Heart left ventricle (tissue), 16 donors: ENCODE measurements around the gene RADX. TPM values are rescaled to one million over a fixed set of nuclear protein-coding genes. Genes with fewer than 3 reads are reported as not detected.
A peak's percentile ranks its signal among the peaks of the same experiment; 100 is the strongest.

ENCODE experiments used
- ATAC-seq, 4 donors: fragments of 200-7000 bp; cut with Tn5 transposase; one replicate each; pipeline ENCODE4 v1.9.1; 2020 to 2022; ENCODE audit warnings: moderate library complexity in 4 of 4, mild to moderate bottlenecking in 3 of 4, moderate number of reproducible peaks in 1 of 4
- DNase-seq, 5 donors: peaks; one replicate each; pipeline ENCODE4 v3.0.0-alpha.2; 2020
- H3K27ac ChIP-seq, 12 donors: fragments of 200-600 bp; sonication (generic) in 4 of 12; one replicate each; pipeline versions ENCODE4 v1.5.0 to v1.8.0; 2016 to 2022; ENCODE audit warnings: mild to moderate bottlenecking in 2 of 12
- H3K27me3 ChIP-seq, 9 donors: fragments of 200-600 bp; sonication (generic) in 2 of 9; one replicate each; pipeline versions ENCODE4 v1.5.1 to v1.8.0; 2016 to 2022; ENCODE audit warnings: mild to moderate bottlenecking in 3 of 9
- H3K36me3 ChIP-seq, 9 donors: fragments of 200-600 bp; sonication (generic) in 2 of 9; one replicate each; pipeline versions ENCODE4 v1.5.0 to v1.8.0; 2018 to 2022; ENCODE audit warnings: mild to moderate bottlenecking in 2 of 9
- H3K4me1 ChIP-seq, 12 donors: fragments of 200-600 bp; sonication (generic) in 4 of 12; one replicate each; pipeline versions ENCODE4 v1.5.0 to v1.8.0; 2016 to 2022; ENCODE audit warnings: mild to moderate bottlenecking in 3 of 12
- H3K4me3 ChIP-seq, 12 donors: fragments of 200-600 bp; sonication (generic) in 4 of 12; one replicate each; pipeline versions ENCODE4 v1.5.0 to v1.8.0; 2017 to 2022; ENCODE audit warnings: mild to moderate bottlenecking in 9 of 12, moderate library complexity in 4 of 12
- H3K9me3 ChIP-seq, 12 donors: fragments of 200-600 bp; sonication (generic) in 4 of 12; one replicate each; pipeline versions ENCODE4 v1.5.0 to v1.8.0; 2016 to 2022; ENCODE audit warnings: mild to moderate bottlenecking in 1 of 12
- CTCF ChIP-seq, 12 donors: fragments of 200-600 bp; sonication (generic) in 4 of 12; IDR thresholded peaks; one replicate each; pipeline versions ENCODE4 v1.5.0 to v1.8.0; 2018 to 2022; ENCODE audit warnings: antibody characterized with exemption in 12 of 12, mild to moderate bottlenecking in 5 of 12
- POLR2A ChIP-seq, 2 donors: fragments of 450-650 bp; IDR thresholded peaks; one replicate each; pipeline ENCODE4 v1.6.1; 2017; ENCODE audit warnings: antibody characterized with exemption in 2 of 2, mild to moderate bottlenecking in 2 of 2, moderate library complexity in 2 of 2
- WGBS, 4 donors: extraction: QIAGEN DNeasy Blood & Tissue Kit in 2 of 4; methylation state at CpG; one replicate each; pipeline versions ENCODE4 v1.1.5 to v1.1.7; 2013 to 2018; 5-methylcytosine and 5-hydroxymethylcytosine counted together
- intact Hi-C, 10 donors: fragments of 100-400 bp; cut with DNase I; formaldehyde crosslinking; loops; one replicate each; pipeline versions ENCODE4 v1.11.1 to v1.14.2; 2022
- polyA plus RNA-seq, 2 donors: library from polyadenylated mRNA; stranded (reverse); fragments of 200-250 nt; gene quantifications; one replicate each; pipeline ENCODE4 v1.2.3, GENCODE V29; 2013
- total RNA-seq, 9 donors: library from RNA; depleted of rRNA in 2 of 9; stranded (reverse); fragments of >200 nt in 2 of 9; fragmentation: NEBNext Ultra II Directional in 3 of 9; extraction: Animal tissue kit (Norgen Biotek cat#: 25700) in 3 of 9; gene quantifications; one replicate each; pipeline versions ENCODE4 v1.1.0 to v1.2.4, GENCODE V29; 2016 to 2023
- donor health status: ischemic (EF 13 %, LVEDD 7.1; RV severe dilation, severe dysfunction).
- donor health status: healthy with polysubstance abuse.
- donor health status: DM: no; HTN: yes; CAD: no.
- donor health status: DM: no; HTN: no; CAD: no.
- donor health status: ischemic (EF 25% LVEDD 6.9; RV normal size, moderate dysfunction).
- donor health status: ischemic (EF 25% LVEDD 5.7; RV mildly dilated, moderate dysfunction).
- donor health status: healthy.
- donor health status: DM: yes; HTN: yes; CAD: no.
- donor health status: ischemic (EF 35%, LVEDD 5.7; RV mildly dilated, moderate dysfunction).
- donor health status: nonischemic (EF 11% LVEDD 7.7; RV severe dilation, severe dysfunction).
- donor health status: DM: yes; HTN: yes; CAD: no.
- donor health status: PGD.
- donor health status: ischemic (EF 29% LVEDD 5.4; RV normal size, mild dysfunction).
- donor health status: nonischemic (EF 23%, LVEDD 6.1; RV moderate dilation, normal function).

The RADX gene
- total and polyA plus RNA-seq, 11 donors = 0.38 to 2.5 (median 1.1) TPM

GRCh38 chrX:106613277-106613676, 1.5 kb downstream of the RADX start:
- no peak overlapping the region for H3K27ac ChIP-seq
- DNase-seq (no peak), ATAC-seq (no peak)
- H3K4me1 ChIP-seq = no peaks in the 10 kb centered on the region
- 39 to 50% (median 44%) methylated on average over 4 of the region's 4 CpGs for WGBS, 4 donors
- H3K36me3 ChIP-seq = no peaks in the 10 kb centered on the region
- no peaks in the 10 kb centered on the region for H3K9me3 ChIP-seq
- H3K4me3 ChIP-seq = peak overlapping the region in 3 of 12 donors; percentile 55 to 59 (median 58)
- H3K27me3 ChIP-seq = peaks cover 0 to 21% (median 0%) of the 10 kb centered on the region in 9 donors
- no peak for TF ChIP-seq CTCF (IDR thresholded peaks at IDR 0.05)
- TF ChIP-seq POLR2A (IDR thresholded peaks at IDR 0.05) = no peak
- intact Hi-C loops = no loop called here

- intact Hi-C loops = no loop called here
- WGBS, 4 donors = 64 to 72% (median 68%) methylated on average over 7 of the region's 7 CpGs
These were observed 3.3 kb downstream of the RADX start for GRCh38 chrX:106615041-106615440.

GRCh38 chrX:106619797-106620196, 8.0 kb downstream of the RADX start:
- Histone ChIP-seq H3K36me3 (no peaks in the 10 kb centered on the region), H3K27me3 (peaks cover 0 to 17% (median 0%) of the 10 kb centered on the region in 9 donors), H3K27ac (no peak overlapping the region), H3K4me3 (no peak overlapping the region), H3K4me1 (no peaks in the 10 kb centered on the region), H3K9me3 (no peaks in the 10 kb centered on the region)
- WGBS, 4 donors = 29 to 46% (median 40%) methylated on average over 3 of the region's 3 CpGs
- no peak for DNase-seq
- TF ChIP-seq POLR2A (IDR thresholded peaks at IDR 0.05) = no peak
- TF ChIP-seq CTCF (IDR thresholded peaks at IDR 0.05) = peak in 6 of 12 donors; percentile 5 to 31 (median 14)
- intact Hi-C loops = loop anchor here in 1 of 10 donors (10.0 kb wide), 1 partner anchor 115 kb away; no protein-coding TSS in a partner anchor
- no peak for ATAC-seq

More at GRCh38 chrX:106615041-106615440, 3.3 kb downstream of the RADX start:
- Histone ChIP-seq H3K27me3 (peaks cover 0 to 28% (median 0%) of the 10 kb centered on the region in 9 donors), H3K4me1 (no peaks in the 10 kb centered on the region), H3K36me3 (no peaks in the 10 kb centered on the region), H3K9me3 (no peaks in the 10 kb centered on the region), H3K27ac (no peak overlapping the region), H3K4me3 (no peak overlapping the region)
- TF ChIP-seq POLR2A (IDR thresholded peaks at IDR 0.05) = no peak
- TF ChIP-seq CTCF (IDR thresholded peaks at IDR 0.05) = no peak
- no peak for DNase-seq
- no peak for ATAC-seq

GRCh38 chrX:106621836-106622235, 10.1 kb downstream of the RADX start:
- no peaks in the 10 kb centered on the region for H3K4me1 ChIP-seq
- no peaks in the 10 kb centered on the region for H3K9me3 ChIP-seq
- WGBS, 4 donors = 70 to 89% (median 83%) methylated on average over 2 of the region's 2 CpGs
- H3K36me3 ChIP-seq = no peaks in the 10 kb centered on the region
- H3K27ac ChIP-seq = no peak overlapping the region
- no peak for DNase-seq
- intact Hi-C loops = loop anchor here in 1 of 10 donors (10.0 kb wide), 1 partner anchor 117 kb away; no protein-coding TSS in a partner anchor
- H3K27me3 ChIP-seq = peaks cover 0 to 7% (median 0%) of the 10 kb centered on the region in 9 donors
- H3K4me3 ChIP-seq = no peak overlapping the region
- no peak for ATAC-seq
- TF ChIP-seq CTCF (IDR thresholded peaks at IDR 0.05) (no peak), POLR2A (IDR thresholded peaks at IDR 0.05) (no peak)
